ENCODE data around the gene SPTBN4.

SPTBN4 gene

DNA sequence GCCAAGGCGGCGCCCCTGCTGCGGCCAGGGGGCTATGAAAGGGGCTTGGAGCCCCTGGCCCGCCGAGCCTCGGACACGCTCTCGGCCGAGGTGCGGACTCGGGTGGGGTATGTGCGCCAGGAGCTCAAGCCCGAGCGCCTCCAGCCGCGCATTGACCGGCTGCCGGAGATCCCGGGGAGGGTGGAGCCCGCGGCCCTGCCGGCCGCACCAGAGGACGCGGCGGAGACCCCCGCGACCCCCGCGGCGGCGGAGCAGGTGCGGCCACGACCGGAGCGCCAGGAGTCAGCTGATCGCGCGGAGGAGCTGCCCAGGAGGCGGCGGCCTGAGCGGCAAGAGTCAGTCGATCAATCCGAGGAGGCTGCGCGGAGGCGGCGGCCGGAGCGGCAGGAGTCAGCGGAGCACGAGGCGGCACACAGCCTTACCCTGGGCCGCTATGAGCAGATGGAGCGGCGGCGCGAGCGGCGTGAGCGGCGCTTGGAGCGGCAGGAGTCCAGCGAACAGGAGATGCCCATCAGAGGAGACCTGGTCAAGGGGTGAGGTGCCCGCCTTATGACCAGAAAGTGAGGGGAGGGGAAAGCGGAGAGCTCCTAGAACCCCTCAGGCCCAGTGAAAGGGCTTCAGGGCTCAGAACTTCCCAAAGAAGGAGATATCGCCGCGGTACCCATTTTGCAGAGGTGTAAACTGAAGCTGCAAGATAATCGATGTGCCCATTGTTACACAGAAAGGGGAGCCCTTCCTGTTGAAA, 101.1 kb downstream of the SPTBN4 start:
- no peak for DNase-seq

DNA sequence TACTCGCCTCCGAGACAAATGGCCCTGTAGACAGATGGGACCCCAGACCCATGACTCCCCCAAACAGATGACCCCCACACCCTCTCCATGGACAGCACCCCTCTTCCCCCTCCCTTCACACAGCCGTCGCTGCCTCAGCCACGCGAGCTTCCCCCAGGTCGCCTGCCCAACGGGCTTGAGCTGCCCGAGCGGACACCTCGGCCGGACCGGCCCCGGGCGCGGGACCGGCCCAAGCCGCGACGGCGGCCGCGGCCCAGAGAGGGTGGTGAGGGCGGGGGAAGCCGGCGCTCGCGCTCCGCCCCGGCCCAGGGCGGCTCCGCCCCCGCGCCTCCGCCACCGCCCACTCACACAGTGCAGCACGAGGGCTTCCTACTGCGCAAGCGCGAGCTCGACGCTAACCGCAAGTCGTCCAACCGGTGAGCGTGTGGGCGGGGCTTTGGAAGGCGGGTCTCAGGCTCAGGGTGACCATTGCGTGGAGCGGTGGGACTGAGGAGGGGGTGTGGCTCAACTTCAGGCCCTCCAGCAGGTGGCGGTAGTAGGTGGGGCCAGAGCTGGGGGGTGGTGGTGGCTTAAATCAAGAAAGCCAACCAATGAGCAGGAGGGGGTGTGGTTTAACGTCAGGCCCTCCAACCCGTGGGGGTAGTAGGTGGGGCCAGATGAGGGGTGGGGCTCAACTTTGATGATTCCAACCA, 103.7 kb downstream of the SPTBN4 start:
- DNase-seq, result peak; percentile 93

DNA sequence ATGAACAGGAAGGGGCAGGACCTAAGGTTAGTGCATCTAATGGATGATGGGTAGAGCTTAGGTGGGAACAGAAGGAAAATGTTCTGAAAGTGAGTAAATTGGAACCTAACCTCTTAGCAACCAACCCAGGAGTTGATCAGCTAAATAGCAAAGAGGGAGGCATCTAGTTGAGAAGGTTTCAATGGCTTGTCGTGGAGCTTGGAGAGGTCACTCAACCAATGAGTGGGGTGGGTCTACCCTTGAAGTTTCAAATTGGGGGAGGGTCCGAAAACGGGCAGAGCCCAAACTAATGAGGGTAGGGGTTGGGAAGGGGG, 104.2 kb downstream of the SPTBN4 start:
- DNase-seq, result no peak

DNA sequence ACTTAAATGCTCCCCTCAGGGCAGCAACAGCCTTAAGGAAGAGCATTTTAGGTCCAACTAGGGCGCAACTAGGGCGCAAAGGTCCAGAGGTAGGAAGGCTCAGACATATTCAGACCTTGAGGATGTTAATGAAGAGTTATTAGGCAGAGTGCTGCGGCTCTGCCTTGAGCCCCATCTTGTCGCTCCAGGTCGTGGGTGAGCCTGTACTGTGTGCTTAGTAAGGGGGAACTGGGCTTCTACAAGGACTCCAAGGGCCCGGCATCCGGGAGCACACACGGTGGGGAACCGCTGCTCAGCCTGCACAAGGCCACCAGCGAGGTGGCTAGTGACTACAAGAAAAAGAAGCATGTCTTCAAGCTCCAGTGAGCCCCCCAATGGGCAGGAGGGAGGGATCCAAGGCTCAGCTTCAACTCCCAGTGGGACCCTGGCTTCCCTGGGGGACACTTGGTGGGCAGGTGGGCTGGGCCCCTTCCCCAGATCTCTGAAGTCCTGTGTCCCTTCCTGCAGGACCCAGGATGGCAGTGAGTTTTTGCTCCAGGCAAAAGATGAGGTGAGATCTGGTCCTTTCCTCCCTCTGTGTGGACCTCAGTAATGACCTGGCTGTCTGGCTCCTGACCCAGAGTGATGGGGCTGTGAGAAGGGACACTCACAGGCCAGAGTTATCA, 105.2 kb downstream of the SPTBN4 start:
- DNase-seq, result no peak

DNA sequence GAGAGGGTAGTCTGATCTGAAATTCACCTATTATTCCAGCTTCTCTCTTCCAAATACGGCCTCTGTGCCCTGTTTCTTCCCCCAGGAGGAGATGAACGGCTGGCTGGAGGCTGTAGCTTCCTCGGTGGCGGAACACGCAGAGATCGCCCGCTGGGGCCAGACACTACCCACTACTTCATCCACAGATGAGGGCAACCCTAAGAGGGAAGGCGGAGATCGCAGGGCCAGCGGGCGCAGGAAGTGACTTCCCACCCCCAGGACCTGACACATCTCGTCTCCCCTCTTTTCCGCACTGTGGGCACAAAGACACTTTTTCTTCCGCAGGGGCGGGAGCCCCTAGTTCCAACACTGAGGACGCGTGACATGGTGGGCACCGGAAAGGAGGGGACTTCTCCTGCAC, 108.5 kb downstream of the SPTBN4 start:
- DNase-seq, result no peak

DNA sequence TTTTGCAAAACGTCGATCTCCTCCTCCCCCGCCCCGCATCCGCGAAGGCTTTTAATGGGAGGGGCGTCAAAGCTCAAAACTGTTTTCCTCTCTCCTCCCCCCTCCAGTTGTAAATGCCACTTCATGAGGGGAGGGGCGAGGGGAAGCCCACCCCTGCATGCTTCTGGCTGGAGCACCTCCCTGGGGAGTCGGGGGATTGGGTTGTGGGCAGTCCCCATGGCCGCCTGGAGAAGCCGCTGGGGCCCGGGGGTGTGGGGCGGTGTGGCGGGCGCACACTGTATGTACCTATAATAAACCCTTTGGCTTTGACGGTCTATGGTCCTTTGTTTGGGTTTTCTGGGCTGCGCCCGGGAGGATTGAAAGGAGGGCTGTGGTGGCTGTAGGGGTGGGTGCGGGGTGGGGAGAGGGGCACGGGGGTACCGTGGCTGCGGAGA, 109.4 kb downstream of the SPTBN4 start:
- DNase-seq, result no peak

DNA sequence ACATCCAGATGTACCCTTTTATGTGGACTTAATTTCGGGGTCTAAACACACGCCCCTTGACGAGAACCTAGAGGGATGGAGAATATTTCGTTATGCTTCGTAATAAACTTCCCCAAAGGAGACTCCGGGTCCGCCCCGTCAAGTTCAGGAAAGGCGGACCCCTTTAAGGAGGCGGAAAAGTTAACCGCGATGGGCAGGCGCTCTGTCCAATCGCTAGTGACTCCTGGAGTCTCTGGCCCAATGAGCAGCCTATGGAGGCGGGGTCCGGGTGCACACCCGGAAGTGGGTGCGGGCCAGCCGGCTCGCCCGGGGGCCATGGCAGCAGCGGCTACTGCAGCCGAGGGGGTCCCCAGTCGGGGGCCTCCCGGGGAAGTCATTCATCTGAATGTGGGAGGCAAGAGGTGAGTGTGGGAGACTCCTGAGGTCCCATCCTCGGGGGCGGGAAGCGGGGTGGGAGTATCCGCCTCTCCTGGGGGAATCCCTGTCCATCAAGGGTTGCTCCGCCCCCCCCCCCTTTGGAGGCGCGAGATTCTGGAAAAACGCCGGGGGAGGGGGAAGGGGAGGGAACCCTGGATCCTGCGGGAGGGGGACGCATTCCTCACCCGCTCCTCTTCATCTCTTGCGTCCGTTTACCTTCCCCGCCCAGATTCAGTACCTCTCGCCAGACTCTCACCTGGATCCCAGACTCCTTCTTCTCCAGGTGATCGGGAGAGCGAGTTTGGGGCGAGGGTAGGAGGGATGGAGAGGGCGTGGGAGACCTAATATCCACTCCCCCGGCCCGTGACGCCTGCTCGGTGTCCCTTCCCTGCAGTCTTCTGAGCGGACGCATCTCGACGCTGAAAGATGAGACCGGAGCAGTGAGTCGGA, 110.0 kb downstream of the SPTBN4 start, which contains the start of gene SHKBP1:
TSS of gene SHKBP1 (plus strand) at position 289 of the 867 bp plus-strand sequence. CDS start at position 316, 27 bp downstream.
- DNase-seq, result peak; percentile 89

DNA sequence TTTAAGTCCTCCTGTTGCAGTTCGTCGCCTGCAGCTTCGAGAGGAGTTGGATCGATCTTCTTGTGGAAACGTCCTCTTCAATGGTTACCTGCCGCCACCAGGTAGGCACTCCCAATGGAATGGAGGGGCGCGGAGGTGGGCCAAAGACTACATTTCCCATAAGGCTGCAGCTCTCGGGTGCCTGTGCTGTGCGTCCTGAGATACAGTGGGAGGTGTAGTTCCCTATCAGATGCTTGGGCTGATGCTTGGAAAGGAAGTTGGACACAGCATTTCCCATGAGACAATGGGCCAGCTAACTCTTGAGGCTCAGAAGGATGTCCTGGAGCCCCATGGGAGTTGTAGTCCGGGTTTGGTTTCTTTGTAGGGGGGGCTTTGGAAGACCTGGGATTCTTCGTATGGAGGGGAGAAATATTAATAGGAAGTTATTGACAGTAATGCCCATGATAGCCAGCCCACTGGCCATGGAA, 111.7 kb downstream of the SPTBN4 start:
- DNase-seq, result no peak

DNA sequence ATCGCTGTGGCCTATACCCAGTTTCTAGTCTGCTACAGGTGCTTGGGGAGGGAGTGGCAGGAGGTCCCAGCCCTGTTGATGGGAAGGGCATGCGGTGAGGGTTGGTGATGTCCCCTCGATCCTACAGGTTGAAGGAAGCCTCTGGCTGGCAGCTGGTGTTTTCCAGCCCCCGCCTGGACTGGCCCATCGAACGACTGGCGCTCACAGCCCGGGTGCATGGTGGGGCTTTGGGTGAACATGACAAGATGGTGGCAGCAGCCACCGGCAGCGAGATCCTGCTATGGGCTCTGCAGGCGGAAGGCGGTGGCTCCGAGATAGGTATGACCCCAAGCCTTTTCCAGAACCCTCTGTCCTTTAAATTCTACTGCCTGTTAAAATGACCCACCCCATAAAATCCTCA, 113.8 kb downstream of the SPTBN4 start:
- DNase-seq, result no peak

DNA sequence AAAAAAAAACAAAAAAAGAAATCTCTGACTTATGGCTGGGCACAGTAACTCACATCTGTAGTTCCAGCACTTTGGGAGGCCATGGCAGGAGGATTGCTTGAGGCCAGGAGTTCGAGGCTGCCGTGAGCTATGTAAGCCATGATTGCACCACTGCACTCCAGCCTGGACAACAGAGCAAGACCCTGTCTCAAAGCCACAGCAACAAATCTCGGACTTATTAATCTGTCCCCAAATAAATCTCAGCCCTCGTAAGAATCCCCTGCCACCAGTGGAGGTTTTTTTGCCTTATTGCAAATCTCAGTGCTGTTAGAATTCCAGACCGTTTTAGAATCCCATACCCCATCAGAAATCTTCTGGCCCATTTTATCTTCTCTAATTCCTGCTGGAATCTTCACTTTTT, 114.7 kb downstream of the SPTBN4 start:
- no peak for DNase-seq

DNA sequence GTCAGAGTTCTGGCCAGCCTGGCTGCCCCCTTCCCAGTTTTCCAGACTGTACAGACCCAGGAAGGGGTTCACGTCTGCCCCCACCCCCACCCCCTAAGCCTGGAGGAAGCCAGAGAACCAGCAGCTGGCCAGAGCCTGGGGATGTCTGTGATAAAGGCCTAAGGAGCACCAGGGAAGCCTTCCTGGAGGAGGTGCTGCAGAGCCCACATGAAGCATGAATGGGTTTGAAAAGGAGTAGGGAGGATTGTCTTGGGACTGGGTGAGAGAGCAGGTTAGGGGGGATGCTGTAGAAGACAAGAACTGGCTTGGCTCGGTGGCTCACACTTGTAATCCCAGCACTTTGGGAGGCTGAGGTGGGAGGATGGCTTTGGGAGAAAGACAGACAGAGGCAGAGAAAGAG, 115.7 kb downstream of the SPTBN4 start:
- DNase-seq, result no peak

DNA sequence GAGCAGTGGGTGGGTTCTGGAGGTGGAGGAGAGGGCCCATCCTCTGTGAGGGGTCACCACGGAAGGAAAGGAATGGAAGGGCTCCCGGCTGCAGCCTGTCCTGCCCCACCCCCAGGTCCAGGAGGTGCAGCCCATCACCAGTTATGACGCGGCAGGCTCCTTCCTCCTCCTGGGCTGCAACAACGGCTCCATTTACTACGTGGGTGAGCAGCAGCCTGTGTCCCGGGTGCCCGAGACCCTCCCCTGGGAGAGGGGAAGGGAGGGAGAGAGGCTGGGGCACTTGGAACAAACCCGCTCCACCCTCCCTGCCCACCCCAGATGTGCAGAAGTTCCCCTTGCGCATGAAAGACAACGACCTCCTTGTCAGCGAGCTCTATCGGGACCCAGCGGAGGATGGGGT, 116.5 kb downstream of the SPTBN4 start:
- DNase-seq, result no peak

DNA sequence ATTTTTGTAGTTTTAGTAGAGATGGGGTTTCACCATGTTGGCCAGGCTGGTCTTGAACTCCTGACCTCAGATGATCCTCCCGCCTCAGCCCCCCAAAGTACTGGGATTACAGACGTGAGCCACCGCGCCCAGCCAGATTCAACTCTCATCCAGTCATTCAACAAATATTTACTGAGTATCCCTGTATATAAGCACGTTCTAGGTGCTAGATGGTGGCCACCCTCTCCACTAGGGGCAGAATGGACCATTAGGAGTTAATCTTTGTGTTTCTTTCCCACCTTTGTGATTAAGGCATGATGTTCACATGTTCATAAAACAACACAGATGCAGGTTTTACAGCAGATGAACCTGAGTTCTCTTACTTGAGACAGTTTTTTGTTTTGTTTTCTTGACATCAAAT, 117.2 kb downstream of the SPTBN4 start:
- no peak for DNase-seq

DNA sequence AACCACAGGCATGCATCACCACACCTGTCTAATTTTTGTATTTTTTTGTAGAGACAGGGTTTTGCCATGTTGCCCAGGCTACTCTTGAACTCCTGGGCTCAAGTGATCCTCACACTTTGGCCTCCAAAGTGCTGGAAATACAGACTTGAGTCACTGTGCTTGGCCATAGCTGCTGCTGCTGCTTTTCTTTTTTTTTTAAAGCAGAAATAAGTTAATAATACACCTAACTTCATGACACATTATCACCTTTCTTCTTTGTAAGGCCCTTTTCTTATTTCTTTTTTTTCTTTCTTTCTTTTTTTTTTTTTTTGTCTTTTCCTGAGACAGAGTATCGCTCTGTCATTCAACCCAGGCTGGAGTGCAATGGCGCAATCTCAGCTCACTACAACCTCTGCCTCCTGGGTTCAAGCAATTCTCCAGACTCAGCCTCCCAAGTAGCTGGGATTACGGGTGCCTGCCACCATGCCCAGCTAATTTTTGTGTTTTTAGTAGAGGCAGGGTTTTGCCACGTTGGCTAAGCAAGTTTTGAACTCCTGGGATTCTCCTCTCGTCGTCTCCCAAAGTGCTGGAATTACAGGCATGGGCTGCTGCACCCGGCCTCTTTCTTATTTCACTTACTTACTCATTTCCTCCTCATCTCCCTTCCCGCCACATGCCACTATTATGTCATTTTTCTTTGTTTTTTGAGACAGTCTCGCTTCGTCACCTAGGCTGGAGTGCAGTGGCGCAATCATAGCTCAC, 118.6 kb downstream of the SPTBN4 start:
- no peak for DNase-seq

DNA sequence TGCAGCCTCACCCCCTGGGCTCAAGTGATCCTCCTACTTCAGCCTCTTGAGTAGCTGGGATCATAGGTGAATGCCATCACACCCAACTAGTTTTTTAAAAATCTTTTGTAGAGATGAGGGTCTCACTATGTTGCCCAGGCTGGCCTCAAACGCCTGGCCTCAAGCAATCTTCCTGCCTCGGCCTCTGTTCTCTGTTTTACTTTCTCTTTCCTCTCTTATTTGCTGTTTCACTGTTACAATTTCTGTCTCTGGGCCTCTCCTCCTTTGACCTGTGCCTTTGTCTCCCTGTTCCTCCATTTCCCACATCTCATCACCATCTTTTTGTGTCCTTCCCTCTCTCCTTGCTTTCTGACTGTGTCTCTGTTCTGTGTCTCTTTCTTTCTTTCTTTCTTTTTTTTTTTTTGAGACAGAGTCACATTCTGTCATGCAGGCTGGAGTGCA, 119.2 kb downstream of the SPTBN4 start:
- DNase-seq, result no peak

DNA sequence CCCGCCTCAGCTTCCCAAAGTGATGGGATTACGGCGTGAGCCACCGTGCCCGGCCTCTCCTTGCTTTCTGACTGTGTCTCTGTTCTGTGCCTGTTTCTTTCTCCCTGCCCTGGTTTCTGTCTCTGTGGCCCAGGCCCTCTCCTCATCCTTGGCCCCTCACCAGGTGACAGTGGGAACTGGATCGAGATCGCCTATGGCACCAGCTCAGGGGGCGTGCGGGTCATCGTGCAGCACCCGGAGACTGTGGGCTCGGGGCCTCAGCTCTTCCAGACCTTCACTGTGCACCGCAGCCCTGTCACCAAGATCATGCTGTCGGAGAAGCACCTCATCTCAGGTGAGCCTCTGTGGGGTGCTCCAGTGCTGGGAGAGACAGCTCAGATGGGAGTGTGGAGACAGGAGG, 119.8 kb downstream of the SPTBN4 start:
- no peak for DNase-seq

DNA sequence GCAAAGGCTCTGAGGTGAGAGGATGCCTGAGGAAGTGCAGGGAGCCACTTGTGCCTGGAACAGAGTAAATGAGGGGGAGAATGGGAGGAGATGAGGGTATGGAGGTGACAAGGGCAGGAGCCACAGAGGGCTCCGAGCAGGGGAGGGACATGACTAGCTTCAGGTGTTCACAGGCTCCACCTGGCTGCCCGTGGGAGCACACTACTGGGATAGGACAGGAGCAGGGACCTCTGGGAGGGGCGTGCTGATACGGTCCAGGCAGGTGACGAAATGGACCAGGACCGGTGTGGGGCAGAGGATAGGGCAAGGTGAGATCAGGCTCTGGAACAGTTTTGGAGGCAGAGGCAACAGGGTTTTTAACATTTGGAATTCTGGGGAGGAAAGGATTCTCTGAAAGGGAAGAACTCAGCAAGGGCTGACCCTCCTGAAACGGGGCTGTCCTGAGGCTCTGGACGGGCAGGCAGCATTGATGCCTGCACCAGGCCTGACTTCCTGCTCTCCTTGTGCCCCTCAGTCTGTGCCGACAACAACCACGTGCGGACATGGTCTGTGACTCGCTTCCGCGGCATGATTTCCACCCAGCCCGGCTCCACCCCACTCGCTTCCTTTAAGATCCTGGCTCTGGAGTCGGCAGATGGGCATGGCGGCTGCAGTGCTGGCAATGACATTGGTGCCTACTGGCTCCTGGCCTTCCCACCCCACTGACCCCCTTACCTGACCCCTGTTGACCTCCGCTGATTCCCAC, 121.5 kb downstream of the SPTBN4 start:
- DNase-seq, result no peak

DNA sequence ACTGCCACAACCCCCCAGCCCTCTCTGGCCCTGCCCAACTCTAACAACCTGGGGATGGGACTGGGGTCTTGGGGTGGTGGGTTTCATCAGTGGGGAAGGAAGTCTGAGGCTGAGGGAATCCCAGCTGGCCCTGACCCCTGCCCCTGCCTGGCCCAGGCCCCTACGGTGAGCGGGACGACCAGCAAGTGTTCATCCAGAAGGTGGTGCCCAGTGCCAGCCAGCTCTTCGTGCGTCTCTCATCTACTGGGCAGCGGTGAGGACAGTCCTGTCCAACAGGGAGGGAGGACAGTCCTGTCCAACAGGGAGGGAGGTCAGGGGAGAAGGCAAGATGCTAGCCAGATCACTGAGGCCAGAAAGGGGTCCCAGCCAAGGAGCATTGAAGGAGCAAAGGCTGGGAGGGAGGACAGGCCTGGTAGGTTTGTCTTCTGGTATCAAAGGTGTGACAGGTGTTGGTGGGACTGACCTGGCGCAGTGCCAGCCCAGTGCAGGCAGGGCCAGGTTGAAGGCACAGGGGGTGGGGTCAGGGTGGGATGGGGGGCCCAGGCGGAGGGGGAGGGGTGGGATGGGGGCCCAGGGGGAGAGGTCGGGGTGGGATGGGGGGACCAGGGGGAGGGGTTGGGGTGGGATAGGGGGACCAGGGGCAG, 122.2 kb downstream of the SPTBN4 start:
- no peak for DNase-seq

DNA sequence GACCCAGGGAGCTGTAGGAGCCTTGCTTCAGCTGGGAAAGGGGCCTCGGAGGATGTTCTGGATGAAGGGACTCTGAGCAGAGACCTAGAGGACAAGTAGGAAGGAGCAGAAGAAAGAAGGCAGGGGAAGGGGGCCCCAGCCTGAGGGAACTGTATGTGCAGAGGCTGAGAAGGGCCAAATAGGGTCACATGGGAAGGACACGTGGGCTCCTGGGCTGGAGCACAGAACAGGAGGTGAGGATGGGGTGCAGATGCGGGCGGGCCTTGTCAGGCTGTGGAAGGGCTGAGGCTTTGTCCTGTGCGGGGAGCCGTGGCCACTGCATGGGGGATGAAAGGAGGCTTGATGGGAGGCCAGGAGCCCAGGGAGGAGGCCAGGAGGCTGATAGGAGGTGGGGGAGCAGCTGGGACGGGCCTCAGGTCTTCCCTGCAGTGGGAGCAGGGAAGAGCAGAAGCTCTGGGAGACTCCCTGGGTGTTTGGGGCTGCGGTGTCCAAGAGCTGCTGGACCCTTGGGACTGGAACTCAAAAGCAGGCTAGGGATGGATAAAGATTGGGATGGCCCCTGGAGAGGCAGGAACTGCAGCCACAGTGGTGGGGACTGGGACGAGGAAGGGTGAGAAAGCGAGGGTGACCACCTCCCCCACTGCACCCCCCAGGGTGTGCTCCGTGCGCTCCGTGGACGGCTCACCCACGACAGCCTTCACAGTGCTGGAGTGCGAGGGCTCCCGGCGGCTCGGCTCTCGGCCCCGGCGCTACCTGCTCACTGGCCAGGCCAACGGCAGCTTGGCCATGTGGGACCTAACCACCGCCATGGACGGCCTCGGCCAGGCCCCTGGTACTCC, 123.0 kb downstream of the SPTBN4 start:
- DNase-seq, result no peak
